Upper lobe of left lung (tissue), 6 donors: ENCODE results near the gene RAPGEF1. TPM values are rescaled to one million over a fixed set of nuclear protein-coding genes. Genes with fewer than 3 reads are reported as not detected.

Experiments used
- ATAC-seq, 2 donors: fragments of 200-7000 bp; cut with Tn5 transposase; one replicate each; pipeline ENCODE4 v1.9.1; 2022; ENCODE audit warnings: mild to moderate bottlenecking in 2 of 2, moderate library complexity in 2 of 2; ENCODE audit not compliant: low FRiP score in 2 of 2
- DNase-seq, 2 donors: peaks; one replicate each; pipeline ENCODE4 v3.0.0-alpha.2; 2019 to 2020
- H3K27ac ChIP-seq, 4 donors: fragments of 200-600 bp; sonication (generic); one replicate each; pipeline ENCODE4 v1.5.1; 2016 to 2019
- H3K27me3 ChIP-seq, 4 donors: fragments of 200-600 bp; sonication (generic); one replicate each; pipeline ENCODE4 v1.5.1; 2017 to 2019
- H3K36me3 ChIP-seq, 4 donors: fragments of 200-600 bp; sonication (generic); one replicate each; pipeline ENCODE4 v1.5.1; 2016 to 2019
- H3K4me1 ChIP-seq, 4 donors: fragments of 200-600 bp; sonication (generic); one replicate each; pipeline ENCODE4 v1.5.1; 2018 to 2019
- H3K4me3 ChIP-seq, 4 donors: fragments of 200-600 bp; sonication (generic); one replicate each; pipeline ENCODE4 v1.5.1; 2017 to 2019; ENCODE audit warnings: mild to moderate bottlenecking in 2 of 4, moderate library complexity in 1 of 4
- H3K9me3 ChIP-seq, 4 donors: fragments of 200-600 bp; sonication (generic); one replicate each; pipeline ENCODE4 v1.5.1; 2018 to 2019
- EP300 ChIP-seq, 4 donors: sonication (generic); formaldehyde crosslinking; IDR thresholded peaks; one replicate each; pipeline ENCODE4 v1.5.1; 2017; ENCODE audit warnings: antibody characterized with exemption in 4 of 4, control low read depth in 2 of 4
- POLR2A ChIP-seq, 4 donors: fragments of 450-650 bp; IDR thresholded peaks; one replicate each; pipeline ENCODE4 v1.5.1; 2016 to 2017; ENCODE audit warnings: antibody characterized with exemption in 4 of 4, mild to moderate bottlenecking in 2 of 4
- POLR2AphosphoS5 ChIP-seq, 2 donors: sonication (generic); formaldehyde crosslinking; IDR thresholded peaks; one replicate each; pipeline ENCODE4 v1.5.1; 2017; ENCODE audit warnings: antibody characterized with exemption in 2 of 2
- WGBS, 2 donors: methylation state at CpG; one replicate each; pipeline ENCODE4 v1.1.5; 2017 to 2018; 5-methylcytosine and 5-hydroxymethylcytosine counted together
- total RNA-seq, 6 donors: library from RNA; depleted of rRNA in 4 of 6; stranded (reverse); fragments of >200 nt in 4 of 6; gene quantifications; one replicate each; pipeline versions ENCODE4 v1.1.0 to v1.2.1, GENCODE V29; 2016 to 2021
- TF ChIP-seq, protein P1 (sequence below), 6 experiments: fragments of 450-650 bp in 4 of 6; fragments of 200-600 bp in 2 of 6; sonication (generic) in 2 of 6; IDR thresholded peaks; one replicate each; pipeline ENCODE4 v1.5.1; 2016 to 2019; ENCODE audit warnings: antibody characterized with exemption in 6 of 6
- donor health status: DM: no; HTN: no; CAD: no; lungs with moderate emphysema.
- donor health status: DM: no; HTN: yes; CAD: no; lungs with severe emphysema.

RAPGEF1 gene
- total RNA-seq, 6 donors from 2014 or later = 82.8 to 161 (median 96.8) TPM

DNA sequence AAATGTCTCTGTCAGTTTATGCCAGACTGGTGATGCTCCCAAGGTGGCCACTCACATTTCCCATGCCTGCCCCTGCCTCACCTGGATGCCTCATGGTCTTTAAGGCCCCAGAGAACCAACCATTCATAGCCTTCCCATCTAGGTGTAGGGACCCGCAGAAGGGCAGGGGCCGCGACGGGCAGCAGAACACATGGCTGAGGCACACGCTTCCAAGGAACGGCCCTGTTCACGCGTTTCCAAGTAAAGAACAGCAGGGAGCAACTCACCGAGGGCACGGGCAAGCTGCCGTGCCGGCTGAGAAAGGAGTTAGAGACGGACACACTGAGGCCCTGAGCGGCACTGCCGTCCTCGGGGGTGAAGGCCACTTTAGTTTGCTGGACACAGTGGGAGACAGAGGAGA is 121.1 kb downstream of the RAPGEF1 start:
- no peak for ATAC-seq

DNA sequence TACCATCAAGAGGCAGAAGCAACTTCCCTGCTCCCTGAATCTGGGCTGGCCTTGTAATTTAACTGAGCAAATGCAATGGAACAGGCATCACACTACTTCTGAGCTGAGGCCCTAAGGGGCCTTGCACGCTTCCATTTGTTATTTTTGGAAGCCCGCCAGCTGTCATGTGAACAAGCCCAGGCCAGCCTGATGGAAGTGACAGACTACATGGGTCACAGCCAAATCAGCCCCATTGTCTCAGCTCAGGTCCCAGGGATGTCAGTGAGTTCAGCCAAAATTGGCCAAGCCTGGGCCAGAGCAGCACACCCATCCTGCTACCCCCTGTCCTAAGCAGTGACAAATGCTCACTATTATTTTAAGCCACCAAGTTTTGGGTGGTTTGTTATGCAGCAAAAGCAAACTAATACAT is 121.8 kb downstream of the RAPGEF1 start:
- Histone ChIP-seq H3K36me3 (peaks cover 0 to 97% (median 66%) of the 10 kb centered on the region in 4 donors), H3K4me3 (no peak overlapping the region), H3K27ac (peak overlapping the region in 1 of 4 donors; percentile 24), H3K4me1 (peaks cover 0 to 11% (median 6%) of the 10 kb centered on the region in 4 donors), H3K27me3 (no peaks in the 10 kb centered on the region), H3K9me3 (no peaks in the 10 kb centered on the region)
- peak; percentile 24 to 30 for TF ChIP-seq POLR2AphosphoS5 (IDR thresholded peaks at IDR 0.05)
- no peak for TF ChIP-seq EP300 (IDR thresholded peaks at IDR 0.05)
- TF ChIP-seq, protein P1, sequence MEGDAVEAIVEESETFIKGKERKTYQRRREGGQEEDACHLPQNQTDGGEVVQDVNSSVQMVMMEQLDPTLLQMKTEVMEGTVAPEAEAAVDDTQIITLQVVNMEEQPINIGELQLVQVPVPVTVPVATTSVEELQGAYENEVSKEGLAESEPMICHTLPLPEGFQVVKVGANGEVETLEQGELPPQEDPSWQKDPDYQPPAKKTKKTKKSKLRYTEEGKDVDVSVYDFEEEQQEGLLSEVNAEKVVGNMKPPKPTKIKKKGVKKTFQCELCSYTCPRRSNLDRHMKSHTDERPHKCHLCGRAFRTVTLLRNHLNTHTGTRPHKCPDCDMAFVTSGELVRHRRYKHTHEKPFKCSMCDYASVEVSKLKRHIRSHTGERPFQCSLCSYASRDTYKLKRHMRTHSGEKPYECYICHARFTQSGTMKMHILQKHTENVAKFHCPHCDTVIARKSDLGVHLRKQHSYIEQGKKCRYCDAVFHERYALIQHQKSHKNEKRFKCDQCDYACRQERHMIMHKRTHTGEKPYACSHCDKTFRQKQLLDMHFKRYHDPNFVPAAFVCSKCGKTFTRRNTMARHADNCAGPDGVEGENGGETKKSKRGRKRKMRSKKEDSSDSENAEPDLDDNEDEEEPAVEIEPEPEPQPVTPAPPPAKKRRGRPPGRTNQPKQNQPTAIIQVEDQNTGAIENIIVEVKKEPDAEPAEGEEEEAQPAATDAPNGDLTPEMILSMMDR (IDR thresholded peaks at IDR 0.05) = no peak
- 40 to 48% methylated on average over 2 of the region's 2 CpGs for WGBS, 2 donors
- peak in 1 of 2 donors; percentile 20 for ATAC-seq
- DNase-seq = peak in 1 of 2 donors; percentile 56

More for the DNA sequence above, 121.1 kb downstream of the RAPGEF1 start:
- 97 to 98% methylated on average over 16 of the region's 16 CpGs for WGBS, 2 donors
- TF ChIP-seq, protein P1 (IDR thresholded peaks at IDR 0.05) = no peak
- no peak for TF ChIP-seq POLR2AphosphoS5 (IDR thresholded peaks at IDR 0.05)
- TF ChIP-seq POLR2A (IDR thresholded peaks at IDR 0.05) = no peak
- no peak for TF ChIP-seq EP300 (IDR thresholded peaks at IDR 0.05)
- Histone ChIP-seq H3K36me3 (peaks cover 0 to 98% (median 64%) of the 10 kb centered on the region in 4 donors), H3K4me3 (no peak overlapping the region), H3K27ac (peak overlapping the region in 1 of 4 donors; percentile 24), H3K4me1 (peaks cover 0 to 11% (median 7%) of the 10 kb centered on the region in 4 donors), H3K9me3 (no peaks in the 10 kb centered on the region), H3K27me3 (no peaks in the 10 kb centered on the region)
- peak in 1 of 2 donors; percentile 68 for DNase-seq

DNA sequence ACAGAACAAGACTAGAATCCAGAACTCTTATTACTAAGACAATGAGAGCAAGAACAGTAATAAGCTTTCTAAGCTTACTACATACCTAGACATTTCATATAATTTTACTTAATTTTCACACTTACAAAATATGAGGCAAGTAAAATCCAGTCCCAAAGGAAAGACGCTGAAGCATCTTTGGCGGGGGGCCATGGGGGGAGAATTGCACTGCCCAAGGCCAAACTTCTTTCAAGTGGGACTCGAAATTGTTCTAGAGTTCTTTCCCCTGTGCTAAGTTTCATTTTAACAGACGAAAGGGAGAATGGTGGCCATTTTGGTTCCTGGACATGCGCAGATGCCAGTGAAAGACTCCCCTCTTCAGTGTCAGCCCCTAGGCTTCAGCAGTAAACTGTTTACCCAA is 122.3 kb downstream of the RAPGEF1 start:
- TF ChIP-seq, protein P1 (IDR thresholded peaks at IDR 0.05) = no peak
- no peak for TF ChIP-seq EP300 (IDR thresholded peaks at IDR 0.05)
- TF ChIP-seq POLR2AphosphoS5 (IDR thresholded peaks at IDR 0.05) = no peak
- no peak for TF ChIP-seq POLR2A (IDR thresholded peaks at IDR 0.05)
- peak overlapping the region in 1 of 4 donors; percentile 24 for H3K27ac ChIP-seq

DNA sequence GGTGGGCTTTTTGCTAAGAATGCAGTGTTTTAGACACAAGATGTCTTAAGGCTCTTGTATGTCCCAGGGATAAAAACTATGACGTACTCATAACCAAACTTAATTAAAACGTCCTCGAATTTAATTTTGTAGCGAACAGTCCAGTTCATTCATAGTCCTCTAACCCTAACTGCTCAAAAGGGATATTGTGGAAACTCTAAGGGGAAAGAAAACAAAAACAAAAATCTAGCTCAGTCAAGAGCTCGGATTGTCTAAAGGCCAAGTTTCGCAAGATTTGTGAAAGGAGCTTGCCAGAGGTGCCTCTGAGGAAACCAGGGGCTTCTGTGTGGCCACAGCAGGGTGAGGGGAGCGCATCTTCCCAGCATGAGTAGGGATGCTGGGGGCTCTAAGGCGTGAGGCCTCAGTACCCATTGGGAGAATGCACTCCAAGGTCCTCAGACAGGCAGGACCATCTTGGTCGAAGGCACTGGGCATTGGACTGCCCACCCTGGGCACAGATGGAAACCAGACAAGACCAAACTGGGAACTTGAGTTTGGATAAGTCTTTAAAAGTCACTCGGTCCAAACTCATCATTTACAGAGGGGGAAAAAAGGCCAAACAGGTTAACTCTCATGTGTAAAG is 122.8 kb downstream of the RAPGEF1 start:
- 79 to 87% methylated on average over 10 of the region's 10 CpGs for WGBS, 2 donors
- Histone ChIP-seq H3K9me3 (no peaks in the 10 kb centered on the region), H3K4me1 (peaks cover 0 to 11% (median 6%) of the 10 kb centered on the region in 4 donors), H3K27me3 (no peaks in the 10 kb centered on the region), H3K36me3 (peaks cover 5 to 97% (median 67%) of the 10 kb centered on the region in 4 donors), H3K27ac (no peak overlapping the region), H3K4me3 (no peak overlapping the region)
- ATAC-seq = no peak
- no peak for DNase-seq
- no peak for TF ChIP-seq POLR2A (IDR thresholded peaks at IDR 0.05)
- no peak for TF ChIP-seq EP300 (IDR thresholded peaks at IDR 0.05)
- no peak for TF ChIP-seq POLR2AphosphoS5 (IDR thresholded peaks at IDR 0.05)
- TF ChIP-seq, protein P1 (IDR thresholded peaks at IDR 0.05) = no peak

More for the DNA sequence above, 122.3 kb downstream of the RAPGEF1 start:
- Histone ChIP-seq H3K4me3 (no peak overlapping the region), H3K27me3 (no peaks in the 10 kb centered on the region), H3K9me3 (no peaks in the 10 kb centered on the region), H3K4me1 (peaks cover 0 to 11% (median 6%) of the 10 kb centered on the region in 4 donors), H3K36me3 (peaks cover under 1 to 96% (median 66%) of the 10 kb centered on the region in 4 donors)
- WGBS, 2 donors = 92 to 93% methylated on average over 5 of the region's 5 CpGs
- DNase-seq (no peak), ATAC-seq (no peak)
